HG03354 (cell line): Measurements from ENCODE around the gene DNAH11.
"Not testable (repeated sequence)": the region's sequence is repeated elsewhere in the genome, so short reads cannot be mapped to it uniquely, and the experiment has no call there.

Experiments
- ATAC-seq: cut with Tn5 transposase; IDR thresholded peaks from one replicate; pipeline ENCODE4 v1.9.1; 2021; ENCODE audit warnings: mild to moderate bottlenecking; ENCODE audit not compliant: unreplicated experiment, poor library complexity, severe bottlenecking

Gene DNAH11

GRCh38 chr7:21691146-21691545 is 148.3 kb downstream of the DNAH11 start:
- ATAC-seq, result not testable (repeated sequence)

GRCh38 chr7:21700587-21700986 is 157.7 kb downstream of the DNAH11 start:
- not testable (repeated sequence) for ATAC-seq

- no peak for ATAC-seq
Observed at GRCh38 chr7:21702303-21702702, 159.5 kb downstream of the DNAH11 start.

DNA sequence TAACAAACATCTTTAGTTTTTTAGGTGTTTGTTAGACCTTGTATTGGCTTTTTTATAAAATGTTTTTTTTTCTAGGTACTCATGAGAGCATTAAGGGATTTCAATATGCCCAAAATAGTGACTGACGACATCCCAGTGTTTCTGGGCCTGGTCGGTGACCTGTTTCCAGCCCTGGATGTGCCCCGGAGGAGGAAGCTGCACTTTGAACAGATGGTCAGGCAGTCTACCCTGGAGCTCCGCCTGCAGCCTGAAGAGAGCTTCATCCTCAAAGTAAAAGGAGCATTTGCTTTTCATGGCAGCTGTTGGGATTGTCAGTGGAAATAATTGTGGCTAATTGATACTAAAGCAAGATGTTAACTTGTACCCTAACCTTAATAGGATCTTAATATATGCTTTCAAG is 161.5 kb downstream of the DNAH11 start:
- ATAC-seq, result no peak

DNA sequence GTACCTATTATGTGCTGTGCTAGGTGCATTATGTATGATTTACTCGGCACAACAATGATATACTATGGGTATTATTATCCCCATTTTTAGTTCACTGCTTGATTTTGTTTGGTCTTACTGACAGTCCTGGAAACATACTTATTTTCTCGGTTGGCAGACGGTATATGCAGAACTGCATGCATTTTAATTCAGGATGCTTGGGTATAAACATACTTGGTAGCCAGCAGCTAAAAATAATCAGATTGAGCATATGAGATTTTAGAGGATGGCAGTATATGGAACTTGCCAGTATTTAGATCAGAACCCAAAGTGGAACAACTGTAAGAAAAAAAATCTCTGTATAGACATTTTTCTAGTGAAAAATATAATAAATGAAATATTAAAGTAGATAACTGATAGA is 163.3 kb downstream of the DNAH11 start:
- ATAC-seq, result no peak

DNA sequence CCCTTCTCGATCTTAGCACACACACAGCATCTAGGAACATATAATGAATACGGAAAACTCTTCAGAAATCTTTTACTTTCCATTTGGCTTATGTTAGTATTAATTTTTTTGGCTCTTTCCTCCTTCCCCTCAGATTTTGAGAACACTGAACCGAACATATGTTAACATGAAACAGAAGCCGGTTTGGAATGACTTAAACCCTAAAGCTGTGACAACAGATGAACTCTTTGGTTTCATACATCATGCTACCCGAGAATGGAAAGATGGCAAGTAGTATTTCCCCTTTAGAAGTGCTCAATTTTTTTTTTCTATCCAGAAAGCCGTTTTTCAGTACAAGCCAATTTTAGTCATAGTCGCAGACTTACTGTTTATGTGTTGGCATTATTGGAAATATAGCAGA is 164.7 kb downstream of the DNAH11 start:
- ATAC-seq, result no peak

- no peak for ATAC-seq
Observed at GRCh38 chr7:21708096-21708495, 165.3 kb downstream of the DNAH11 start.

- ATAC-seq, result no peak
Observed at GRCh38 chr7:21717323-21717722, 174.5 kb downstream of the DNAH11 start.

DNA sequence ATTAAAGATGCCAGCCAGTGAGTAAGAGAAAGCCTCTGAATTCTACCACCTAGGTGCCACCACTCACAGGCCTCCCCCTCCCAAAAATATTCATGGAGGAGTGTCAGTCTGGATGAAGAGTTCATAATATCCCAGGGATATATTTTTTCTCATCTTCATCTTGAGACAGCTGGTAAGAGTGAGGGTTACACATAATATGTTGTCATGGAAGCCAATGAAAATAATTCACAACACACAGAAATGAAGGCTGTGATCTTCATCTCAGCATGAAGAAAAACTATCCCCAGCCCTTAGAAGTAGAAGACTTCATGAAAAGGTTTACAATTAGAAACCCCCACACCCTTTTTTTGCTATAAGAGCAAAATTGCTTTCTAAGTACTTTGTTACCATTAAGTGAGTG is 175.6 kb downstream of the DNAH11 start:
- ATAC-seq, result no peak

GRCh38 chr7:21719846-21720245 is 177.0 kb downstream of the DNAH11 start:
- no peak for ATAC-seq

DNA sequence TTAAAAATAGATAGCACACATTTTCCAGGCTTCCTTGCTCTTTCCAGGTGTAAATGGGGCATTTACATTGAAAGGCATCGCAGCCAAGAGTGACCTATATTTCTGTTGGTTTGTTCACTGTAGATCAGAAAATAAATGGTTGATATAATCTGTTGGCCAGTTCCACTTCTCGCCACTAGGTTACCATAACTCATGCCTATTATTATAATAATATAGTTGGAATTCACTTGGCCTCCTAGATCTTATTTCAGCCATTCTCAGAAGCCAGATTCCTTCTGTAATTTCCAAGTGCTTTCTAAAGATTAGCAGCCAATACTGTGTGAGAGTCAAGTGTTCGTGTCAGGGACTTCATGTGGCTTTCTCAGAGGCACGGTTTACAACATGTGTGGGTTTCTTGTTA is 179.5 kb downstream of the DNAH11 start:
- ATAC-seq, result peak; percentile 53

- ATAC-seq, result no peak
Observed at GRCh38 chr7:21724562-21724961, 181.7 kb downstream of the DNAH11 start.

DNA sequence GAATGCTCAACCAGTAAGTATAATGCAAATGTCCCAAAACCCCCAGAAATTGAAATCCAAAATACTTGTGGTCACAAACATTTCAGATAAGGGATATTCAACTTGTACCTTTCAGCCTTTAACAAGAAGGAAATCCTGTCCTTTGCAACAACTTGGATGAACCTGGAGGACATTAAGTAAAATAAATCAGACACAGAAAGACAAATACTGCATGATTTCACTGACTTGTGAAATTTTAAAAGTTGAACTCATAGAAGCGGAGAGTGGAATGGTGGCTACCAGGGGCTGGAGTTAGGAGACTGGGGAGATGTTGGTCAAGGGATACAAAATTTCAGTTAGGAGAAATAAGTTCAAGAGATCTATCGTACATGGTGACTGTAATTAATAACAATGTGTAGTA is 187.6 kb downstream of the DNAH11 start:
- no peak for ATAC-seq

- ATAC-seq, result no peak
Observed at GRCh38 chr7:21731977-21732376, 189.1 kb downstream of the DNAH11 start.

DNA sequence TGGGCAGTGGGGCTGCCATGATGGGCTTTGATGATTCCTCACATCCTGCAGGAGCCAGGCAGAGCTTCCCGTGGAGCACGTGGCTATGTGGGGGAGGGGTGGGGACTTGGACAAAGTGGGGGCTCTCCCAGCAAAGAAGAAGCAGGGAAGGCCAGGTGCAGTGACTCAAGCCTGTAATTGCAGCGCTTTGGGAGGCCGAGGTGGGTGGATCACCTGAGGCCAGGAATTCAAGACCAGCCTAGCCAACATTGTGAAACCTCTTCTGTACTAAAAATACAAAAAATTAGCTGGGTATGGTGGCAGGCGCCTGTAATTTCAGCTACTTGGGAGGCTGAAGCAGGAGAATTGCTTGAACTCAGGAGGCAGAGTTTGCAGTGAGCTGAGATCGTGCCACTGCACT is 190.1 kb downstream of the DNAH11 start:
- not testable (repeated sequence) for ATAC-seq

DNA sequence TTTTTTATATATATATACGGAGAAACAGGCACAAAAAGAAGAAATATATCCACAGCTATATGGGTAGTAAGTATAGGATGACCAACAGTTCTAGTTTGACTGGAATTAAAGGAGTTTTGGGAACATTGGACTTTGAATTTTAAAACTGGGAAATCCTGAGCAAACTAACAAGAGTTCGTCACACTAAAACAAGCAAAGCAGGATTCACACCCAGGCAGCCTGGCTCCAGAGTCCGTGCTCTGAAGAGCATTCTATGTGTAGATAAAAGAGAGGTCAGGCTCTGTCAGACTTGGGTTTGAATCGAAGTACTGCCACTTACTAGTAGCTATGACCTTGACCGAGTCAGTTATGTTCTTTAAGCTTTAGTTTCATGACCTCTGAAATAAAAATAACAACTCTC is 191.0 kb downstream of the DNAH11 start:
- ATAC-seq, result no peak

DNA sequence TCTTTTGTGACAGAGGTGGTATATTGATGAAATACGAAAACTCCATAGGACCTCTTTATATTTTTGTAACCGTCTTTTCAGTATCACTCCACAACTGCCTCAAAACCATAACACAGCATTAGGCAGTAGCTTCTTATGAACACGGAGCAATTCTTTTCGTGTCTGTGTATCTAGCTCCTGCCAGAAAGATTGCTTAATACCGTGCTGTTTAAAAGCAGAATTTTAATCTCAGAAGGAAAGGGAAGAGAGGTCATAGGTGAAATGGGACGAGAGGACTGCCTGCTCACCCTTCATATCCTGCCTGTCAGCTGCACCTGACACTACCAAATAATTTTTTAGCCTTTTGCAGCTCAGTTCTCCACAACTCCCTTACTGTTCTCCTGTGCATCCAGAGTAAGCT is 200.7 kb downstream of the DNAH11 start:
- ATAC-seq, result no peak

- ATAC-seq, result no peak
Observed at GRCh38 chr7:21746949-21747348, 204.1 kb downstream of the DNAH11 start.

GRCh38 chr7:21747806-21748205 is 205.0 kb downstream of the DNAH11 start:
- ATAC-seq, result no peak

DNA sequence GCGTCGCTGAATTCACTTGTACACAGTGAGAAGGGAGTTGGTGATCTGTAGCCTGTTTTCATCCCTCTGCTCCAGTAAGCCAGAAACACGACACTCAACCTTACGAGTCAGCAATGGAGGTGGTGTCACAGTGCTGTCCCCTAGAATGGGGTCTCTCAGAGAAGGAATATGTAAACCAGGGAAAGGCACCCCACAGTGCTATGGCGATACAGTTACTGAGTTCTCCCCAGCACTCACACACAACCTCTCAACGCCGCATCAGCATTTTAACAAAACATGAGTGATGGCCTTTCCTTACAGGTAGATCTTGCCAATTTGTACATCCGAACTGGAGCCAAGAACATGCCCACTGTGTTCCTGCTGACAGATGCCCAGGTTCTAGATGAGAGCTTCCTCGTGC is 206.5 kb downstream of the DNAH11 start:
- no peak for ATAC-seq

GRCh38 chr7:21753071-21753470 is 210.2 kb downstream of the DNAH11 start:
- no peak for ATAC-seq

- no peak for ATAC-seq
Observed at GRCh38 chr7:21754963-21755362, 212.1 kb downstream of the DNAH11 start.
